ENCODE measurements around the gene DNAJB5. TPM values are rescaled to one million over a fixed set of nuclear protein-coding genes. Genes with fewer than 3 reads are reported as not detected.

DNAJB5 gene
- total and polyA plus RNA-seq, 9 of the 15 experiments (the other 6 are each of a cell fraction or from before 2014, with no cell fraction given): 0.15 to 7.4 (median 3.7) TPM

DNA sequence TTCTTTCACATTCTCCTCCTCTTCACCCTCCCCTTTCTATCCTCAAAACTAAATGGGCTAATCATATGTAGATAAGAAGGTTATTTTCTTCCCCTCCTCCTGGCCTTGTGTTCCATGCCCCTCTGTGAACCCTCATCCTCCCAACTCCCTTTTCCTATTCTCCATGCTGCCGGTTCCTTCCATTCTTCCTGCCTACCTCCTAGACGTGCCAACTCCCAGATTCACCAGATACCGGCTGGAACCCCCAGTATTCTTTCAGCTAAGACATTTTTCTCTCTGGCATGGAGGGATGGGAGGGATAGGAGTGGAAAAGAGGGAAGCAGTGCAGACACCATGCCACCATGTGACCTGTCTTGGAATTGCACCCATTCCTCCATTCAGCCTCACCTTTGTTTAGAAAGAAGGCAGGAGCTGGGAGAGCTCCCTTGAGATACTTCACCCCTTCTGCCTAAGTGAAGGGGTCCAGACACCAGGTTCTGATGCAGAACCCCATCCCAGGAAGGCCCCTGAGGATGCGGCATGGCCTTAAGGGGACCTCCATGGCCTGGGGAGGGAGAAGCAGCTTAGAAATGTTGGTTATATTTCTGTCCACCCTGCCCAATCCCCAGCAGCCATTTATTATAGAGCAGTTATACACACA lies 4.8 kb downstream of the DNAJB5 start (continued):
- TF ChIP-seq, protein P1, sequence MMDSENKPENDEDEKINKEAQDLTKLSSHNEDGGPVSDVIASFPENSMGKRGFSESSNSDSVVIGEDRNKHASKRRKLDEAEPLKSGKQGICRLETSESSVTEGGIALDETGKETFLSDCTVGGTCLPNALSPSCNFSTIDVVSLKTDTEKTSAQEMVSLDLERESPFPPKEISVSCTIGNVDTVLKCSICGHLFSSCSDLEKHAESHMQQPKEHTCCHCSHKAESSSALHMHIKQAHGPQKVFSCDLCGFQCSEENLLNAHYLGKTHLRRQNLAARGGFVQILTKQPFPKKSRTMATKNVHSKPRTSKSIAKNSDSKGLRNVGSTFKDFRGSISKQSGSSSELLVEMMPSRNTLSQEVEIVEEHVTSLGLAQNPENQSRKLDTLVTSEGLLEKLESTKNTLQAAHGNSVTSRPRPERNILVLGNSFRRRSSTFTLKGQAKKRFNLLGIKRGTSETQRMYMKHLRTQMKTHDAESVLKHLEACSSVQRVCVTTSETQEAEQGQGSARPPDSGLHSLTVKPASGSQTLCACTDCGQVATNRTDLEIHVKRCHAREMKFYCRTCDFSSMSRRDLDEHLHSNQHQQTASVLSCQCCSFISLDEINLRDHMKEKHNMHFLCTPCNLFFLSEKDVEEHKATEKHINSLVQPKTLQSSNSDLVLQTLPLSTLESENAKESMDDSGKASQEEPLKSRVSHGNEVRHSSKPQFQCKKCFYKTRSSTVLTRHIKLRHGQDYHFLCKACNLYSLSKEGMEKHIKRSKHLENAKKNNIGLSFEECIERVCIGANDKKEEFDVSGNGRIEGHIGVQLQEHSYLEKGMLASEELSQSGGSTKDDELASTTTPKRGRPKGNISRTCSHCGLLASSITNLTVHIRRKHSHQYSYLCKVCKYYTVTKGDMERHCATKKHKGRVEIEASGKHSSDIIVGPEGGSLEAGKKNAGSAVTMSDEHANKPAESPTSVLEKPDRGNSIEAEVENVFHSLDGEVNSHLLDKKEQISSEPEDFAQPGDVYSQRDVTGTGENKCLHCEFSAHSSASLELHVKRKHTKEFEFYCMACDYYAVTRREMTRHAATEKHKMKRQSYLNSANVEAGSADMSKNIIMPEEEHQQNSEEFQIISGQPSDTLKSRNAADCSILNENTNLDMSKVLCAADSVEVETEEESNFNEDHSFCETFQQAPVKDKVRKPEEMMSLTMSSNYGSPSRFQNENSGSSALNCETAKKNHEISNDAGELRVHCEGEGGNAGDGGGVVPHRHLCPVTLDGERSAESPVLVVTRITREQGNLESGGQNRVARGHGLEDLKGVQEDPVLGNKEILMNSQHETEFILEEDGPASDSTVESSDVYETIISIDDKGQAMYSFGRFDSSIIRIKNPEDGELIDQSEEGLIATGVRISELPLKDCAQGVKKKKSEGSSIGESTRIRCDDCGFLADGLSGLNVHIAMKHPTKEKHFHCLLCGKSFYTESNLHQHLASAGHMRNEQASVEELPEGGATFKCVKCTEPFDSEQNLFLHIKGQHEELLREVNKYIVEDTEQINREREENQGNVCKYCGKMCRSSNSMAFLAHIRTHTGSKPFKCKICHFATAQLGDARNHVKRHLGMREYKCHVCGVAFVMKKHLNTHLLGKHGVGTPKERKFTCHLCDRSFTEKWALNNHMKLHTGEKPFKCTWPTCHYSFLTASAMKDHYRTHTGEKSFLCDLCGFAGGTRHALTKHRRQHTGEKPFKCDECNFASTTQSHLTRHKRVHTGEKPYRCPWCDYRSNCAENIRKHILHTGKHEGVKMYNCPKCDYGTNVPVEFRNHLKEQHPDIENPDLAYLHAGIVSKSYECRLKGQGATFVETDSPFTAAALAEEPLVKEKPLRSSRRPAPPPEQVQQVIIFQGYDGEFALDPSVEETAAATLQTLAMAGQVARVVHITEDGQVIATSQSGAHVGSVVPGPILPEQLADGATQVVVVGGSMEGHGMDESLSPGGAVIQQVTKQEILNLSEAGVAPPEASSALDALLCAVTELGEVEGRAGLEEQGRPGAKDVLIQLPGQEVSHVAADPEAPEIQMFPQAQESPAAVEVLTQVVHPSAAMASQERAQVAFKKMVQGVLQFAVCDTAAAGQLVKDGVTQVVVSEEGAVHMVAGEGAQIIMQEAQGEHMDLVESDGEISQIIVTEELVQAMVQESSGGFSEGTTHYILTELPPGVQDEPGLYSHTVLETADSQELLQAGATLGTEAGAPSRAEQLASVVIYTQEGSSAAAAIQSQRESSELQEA (IDR thresholded peaks at IDR 0.05; ENCODE audit: low read depth): no peak
- TF ChIP-seq ETV1 (tag; conservative IDR thresholded peaks at IDR 0.05; ENCODE audit: low read depth): 0 out of 2 replicates have a peak, but pooled peaks have one; percentile 15
- no peak for TF ChIP-seq ZBTB12 (CRISPR knock-in tag; IDR thresholded peaks at IDR 0.05)
- no peak for TF ChIP-seq ZNF830 (CRISPR knock-in tag; IDR thresholded peaks at IDR 0.05)
- TF ChIP-seq ZNF57 (CRISPR knock-in tag; IDR thresholded peaks at IDR 0.05): no peak
- TF ChIP-seq HDGF (IDR thresholded peaks at IDR 0.05): 0 out of 2 replicates have a peak, but pooled peaks have one; percentile 57
- 0 out of 2 replicates have a peak, but pooled peaks have one; percentile 41 for TF ChIP-seq NFRKB (IDR thresholded peaks at IDR 0.05; ENCODE audit: low read depth)
- TF ChIP-seq MEIS2 (IDR thresholded peaks at IDR 0.05; ENCODE audit: partially characterized antibody): no peak
- 0 out of 2 replicates have a peak, but pooled peaks have one; percentile 13 for TF ChIP-seq RB1 (IDR thresholded peaks at IDR 0.05; ENCODE audit: low read depth)
- TF ChIP-seq HNRNPK (IDR thresholded peaks at IDR 0.05; ENCODE audit: low read depth, low read length, poor library complexity, severe bottlenecking): no peak
- peak; percentile 11; the same call in 1 of the 2 replicates for TF ChIP-seq PYGO2 (tag; IDR thresholded peaks at IDR 0.05)
- no peak for TF ChIP-seq NR0B1 (IDR thresholded peaks at IDR 0.05; ENCODE audit: partially characterized antibody)
- no peak for TF ChIP-seq EWSR1 (IDR thresholded peaks at IDR 0.05; ENCODE audit: borderline replicate concordance, low read depth, partially characterized antibody)
- TF ChIP-seq USF2 (CRISPR knock-in tag; IDR thresholded peaks at IDR 0.05): peak; percentile 56; the same call in 1 of the 2 replicates
